GM19328 (cell line): ENCODE measurements around the gene KCNQ2.

ENCODE experiments used
- ATAC-seq: cut with Tn5 transposase; IDR thresholded peaks from one replicate; pipeline ENCODE4 v1.9.1; 2021; ENCODE audit warnings: mild to moderate bottlenecking, moderate library complexity; ENCODE audit not compliant: unreplicated experiment

KCNQ2 gene

DNA sequence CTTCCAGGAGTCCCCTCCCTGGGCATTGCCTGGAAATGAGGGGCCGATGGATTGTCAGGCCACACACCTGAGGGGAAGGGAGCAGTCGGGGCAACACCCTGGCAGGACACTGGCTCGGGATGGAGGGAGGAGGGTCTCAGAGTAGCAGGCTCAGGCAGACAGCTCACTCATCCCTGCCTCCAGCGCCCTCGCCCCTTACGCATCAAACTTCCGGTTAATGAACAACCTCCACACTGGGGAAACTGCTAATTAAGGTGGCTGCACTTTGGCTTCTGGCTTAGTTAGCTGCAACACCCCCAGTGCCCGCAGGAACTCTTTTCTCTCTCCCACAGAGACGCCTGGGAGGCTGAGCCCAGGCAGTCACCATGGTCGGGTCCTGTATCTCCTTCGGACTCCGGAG lies 98.0 kb downstream of the KCNQ2 start:
- no peak for ATAC-seq

DNA sequence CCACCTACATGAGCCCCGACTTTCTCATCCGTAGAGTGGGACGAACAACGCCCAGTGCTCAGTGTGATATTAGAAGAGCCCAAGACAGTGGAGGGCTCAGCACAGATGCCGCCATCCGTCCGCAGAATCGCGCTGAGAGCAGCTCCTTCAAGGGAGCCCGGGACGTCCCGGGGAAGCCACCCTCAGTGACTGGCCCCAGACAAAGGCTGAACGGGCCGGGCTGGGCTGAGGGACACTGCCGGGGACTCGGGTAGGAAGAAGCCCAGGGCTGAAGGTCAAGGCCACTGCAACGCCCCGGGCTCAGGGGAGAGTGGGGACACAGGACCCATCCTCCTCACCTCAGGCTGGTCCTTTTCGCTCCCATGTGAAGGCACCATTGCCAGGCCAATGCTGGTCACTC lies 98.5 kb downstream of the KCNQ2 start:
- ATAC-seq, result no peak

DNA sequence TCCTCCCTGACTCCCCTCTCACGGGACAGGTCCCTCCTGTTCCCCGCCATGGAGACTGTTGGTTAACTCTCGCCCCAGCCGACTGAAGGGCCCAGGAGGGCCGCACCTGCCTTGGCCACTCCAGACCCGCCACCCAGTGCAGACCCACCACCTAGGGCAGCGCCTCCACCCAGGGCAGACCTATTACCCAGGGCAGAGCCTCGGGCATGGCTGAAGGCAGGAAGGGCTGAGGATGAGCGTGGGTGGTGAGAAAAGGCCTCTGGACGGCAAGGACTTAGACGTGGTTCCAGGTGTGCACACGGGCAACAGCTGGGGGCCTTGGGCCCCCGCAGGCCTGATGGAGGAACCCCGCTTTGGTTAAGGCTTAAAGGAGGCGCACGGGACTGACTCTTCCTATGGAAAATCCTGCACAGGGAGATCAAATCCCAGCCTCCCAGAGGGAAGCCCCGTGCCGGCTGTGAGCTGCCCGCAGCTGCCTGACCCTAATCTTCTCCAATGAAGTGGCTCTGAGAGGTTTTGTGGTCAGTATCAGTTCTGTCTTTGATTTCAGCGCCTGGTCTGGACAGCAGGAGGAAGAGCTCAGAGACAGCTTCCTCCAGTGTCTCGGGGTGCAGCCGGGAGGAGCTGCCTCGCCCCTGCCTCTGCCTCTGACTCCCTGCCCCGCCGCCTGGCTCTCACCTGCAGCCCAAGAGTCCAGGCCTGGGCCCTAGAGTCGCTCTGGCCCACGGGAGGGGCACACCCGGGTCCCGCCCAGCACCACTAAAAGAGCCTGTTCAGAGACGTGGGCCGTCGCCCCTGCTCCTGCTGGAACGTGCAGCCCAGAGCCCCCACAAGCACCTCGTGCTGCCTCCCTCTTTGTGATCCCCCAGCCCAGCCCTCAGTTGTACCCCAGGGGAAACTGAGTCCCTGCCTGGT lies 99.2 kb downstream of the KCNQ2 start:
- no peak for ATAC-seq

DNA sequence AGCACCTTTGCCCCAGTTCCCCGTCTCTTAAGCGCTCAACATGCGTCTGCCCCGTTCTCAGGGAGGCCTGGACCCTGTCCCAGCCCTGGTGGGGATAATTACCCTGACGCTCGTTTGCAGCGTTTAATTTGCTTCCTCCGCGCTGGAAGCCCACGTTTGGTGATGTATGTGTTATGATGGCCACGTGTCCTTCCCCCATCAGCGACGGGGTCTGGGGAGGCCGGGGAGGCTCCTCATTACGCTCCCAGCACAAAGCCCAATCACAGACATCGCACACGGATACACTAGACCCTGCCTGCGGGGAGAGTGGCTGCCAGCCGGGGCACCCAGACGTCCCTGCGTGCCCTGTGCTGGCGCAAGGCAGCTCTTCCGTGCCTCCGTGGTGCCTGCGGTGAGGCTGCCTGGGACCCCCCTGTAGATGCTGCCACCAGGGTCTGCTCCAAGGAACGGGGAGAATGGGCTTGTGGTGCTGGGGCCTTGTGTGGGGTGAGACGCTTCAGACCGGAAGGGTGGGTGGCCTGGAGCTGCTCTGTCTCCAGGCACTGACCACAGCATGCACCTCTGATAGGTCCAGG lies 101.1 kb downstream of the KCNQ2 start:
- ATAC-seq, result no peak

GRCh38 chr20:63370618-63371187 lies 101.8 kb downstream of the KCNQ2 start:
- ATAC-seq, result no peak

DNA sequence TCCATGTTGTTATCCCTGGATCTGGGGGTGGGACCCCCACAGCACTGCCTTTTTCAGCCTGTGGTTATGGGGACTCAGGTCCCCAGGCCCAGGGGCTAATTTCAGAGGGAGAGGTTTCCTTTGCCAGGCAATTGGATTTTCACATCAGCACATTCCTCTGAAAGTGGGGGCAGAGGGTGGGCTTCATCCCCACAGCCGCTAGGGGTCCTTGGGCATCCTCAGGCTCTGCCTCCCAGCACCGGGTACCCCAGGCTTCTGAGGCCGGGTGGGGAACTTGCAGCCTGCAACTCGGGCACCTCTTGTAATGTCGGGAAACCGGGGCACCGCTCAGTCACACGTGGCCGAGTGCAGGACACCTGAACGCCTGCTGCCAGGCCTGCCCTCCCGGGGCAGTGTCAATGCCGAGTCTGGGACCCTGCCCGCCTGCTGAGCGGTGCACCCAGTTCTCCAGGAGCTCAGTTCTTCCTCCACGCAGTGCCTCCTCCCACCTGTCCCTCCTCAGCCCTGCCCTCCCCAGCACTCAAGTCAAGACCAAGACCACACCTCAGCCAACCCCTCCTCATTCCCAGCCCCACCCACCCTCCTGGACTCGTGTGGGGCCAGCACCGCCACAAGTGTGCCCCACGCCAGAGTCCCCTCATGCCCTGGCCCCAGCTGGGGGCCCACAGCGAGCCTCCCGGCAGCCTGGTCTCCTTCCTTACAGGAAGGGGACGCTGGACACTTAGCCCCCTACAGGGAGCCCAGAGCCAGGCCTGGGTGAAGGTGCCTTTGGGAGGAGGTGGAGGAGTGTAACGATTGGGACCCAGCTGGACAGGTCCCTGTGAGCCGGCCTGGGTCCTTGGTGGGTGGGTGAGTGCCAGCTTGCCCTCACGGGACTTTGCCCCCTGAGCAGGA lies 102.5 kb downstream of the KCNQ2 start:
- ATAC-seq, result no peak

GRCh38 chr20:63369024-63369530 lies 103.4 kb downstream of the KCNQ2 start:
- ATAC-seq, result no peak

- no peak for ATAC-seq
Observed at GRCh38 chr20:63368151-63368550, 104.3 kb downstream of the KCNQ2 start.

GRCh38 chr20:63367446-63368055 lies 104.9 kb downstream of the KCNQ2 start:
- no peak for ATAC-seq

DNA sequence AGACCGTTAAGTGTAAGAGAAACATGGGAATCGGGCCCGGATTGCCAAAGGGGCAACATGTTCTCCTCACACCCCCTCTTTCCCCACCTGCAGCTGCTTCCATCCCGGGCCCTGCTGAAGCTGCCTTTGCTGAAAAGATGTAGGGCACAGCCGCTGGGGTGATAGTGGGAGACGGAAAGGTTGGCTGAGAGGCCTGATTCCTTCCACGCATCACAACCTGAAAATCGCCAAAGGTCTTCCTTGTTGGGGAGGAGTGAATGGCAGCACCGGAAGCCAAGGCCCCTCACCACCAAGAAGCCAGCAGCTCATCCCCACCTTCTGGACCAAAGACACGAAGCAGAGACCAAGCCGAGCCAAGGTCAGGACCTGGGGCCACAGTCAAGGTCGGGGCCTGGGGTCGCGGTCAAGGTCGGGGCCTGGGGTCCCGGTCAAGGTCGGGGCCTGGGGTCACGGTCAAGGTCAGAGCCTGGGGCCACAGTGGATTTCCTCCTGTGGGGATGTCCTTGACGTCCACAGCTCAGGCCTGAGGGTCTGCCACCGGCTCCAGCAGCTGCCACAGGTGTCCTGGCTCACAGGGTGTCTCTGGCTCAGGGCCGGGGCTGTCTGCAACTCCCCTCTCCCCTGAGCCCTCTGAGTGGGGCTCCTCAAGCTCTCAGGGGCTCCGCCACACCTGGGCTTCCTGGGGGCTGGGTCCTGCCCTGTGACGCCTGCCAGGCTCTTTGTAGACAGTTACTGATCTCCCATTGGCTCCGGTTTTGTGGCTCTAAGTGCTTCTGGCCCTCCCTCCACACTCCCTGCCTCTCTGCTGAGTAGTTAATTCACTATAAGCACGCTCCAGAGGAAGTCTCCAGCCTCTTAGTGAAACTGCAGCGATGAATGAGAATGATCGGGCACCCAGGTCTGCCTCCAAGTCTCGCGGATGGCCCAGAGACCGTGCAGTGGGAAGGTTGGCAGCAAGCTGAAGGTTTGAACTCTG lies 105.8 kb downstream of the KCNQ2 start:
- no peak for ATAC-seq

- ATAC-seq, result no peak
Observed at GRCh38 chr20:63365601-63366389, 106.7 kb downstream of the KCNQ2 start.

GRCh38 chr20:63364801-63365585 lies 107.5 kb downstream of the KCNQ2 start:
- no peak for ATAC-seq

- no peak for ATAC-seq
Observed at GRCh38 chr20:63363981-63364561, 108.4 kb downstream of the KCNQ2 start.

DNA sequence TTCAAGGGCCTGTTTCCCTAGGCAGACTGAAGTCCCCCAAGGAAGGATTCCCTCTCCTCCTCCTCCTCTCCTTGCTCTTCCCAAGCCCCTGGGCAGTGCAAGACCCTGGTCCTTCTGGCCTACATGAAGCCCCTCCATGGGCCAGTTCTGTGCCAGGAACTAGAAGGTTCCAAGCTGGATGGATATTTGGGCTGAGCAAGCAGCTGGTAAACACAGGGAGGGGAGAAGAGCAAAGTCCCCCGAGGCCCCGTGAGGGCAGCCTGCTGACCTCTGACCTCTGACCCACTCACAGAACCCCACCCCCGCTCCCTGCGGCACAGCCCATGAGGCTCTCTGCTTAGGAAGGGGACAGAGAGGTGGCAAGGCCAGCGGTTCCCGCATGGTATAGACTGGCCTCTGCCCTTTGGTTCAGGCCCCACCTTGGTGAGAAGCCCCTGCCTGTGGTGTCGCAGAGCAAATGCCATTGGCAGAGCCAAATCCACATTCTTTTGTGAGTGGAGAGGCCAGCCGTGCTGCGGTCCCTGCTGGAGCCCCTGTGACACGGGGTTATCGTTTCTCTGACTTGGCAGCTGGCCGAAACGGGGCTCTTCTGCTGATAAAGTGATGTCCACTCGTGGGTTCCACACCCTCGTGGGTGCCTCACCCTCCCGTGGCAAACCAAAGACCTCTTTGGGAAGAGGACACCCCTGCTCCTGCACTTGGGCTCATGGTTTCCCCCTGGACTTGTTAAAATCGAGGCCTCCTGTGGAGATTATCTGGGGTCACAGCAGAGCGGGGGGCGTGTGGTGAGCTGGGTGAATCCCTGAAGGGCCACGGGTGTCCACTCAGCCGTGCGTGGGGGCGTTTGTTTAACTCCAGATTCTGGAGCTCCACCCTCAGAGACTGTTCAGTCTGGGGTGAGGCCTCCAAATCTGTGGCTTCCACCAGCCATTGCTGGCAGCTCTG lies 109.2 kb downstream of the KCNQ2 start:
- no peak for ATAC-seq

DNA sequence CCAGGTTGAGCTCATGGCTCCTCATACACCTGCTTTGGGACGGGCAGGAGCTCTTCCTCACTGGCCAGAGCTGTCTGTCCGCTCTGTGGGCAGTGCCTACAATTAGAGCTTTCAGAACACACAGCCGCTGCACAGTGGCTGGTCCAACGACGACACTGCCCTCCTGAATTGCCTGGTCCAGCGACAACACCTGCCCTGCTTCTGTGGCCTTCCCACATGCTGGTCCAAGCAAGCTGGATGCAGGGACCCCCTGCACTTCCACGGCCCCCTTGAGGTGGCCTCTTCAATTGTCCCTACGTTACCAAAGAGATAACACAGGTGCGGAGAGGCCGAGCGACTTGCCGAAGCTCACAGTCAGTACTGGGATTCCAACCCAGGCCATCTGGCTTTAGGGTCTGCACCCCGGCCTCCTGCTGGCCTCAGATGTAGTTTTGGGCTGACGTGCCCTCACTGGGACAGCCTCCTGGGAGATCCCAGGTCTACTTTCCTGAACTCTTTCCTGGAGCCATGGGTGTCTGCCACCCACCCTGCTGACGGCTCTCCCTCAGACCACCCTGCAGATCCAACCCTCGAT lies 109.9 kb downstream of the KCNQ2 start:
- no peak for ATAC-seq
